ENCODE data around the gene ECD. TPM values are rescaled to one million over a fixed set of nuclear protein-coding genes. Genes with fewer than 3 reads are reported as not detected.
A peak's percentile ranks its signal among the peaks of the same experiment; 100 is the strongest.

ECD gene
- total RNA-seq, 4 donors from 2014 or later: 11.0 to 22.8 (median 18.6) TPM

DNA sequence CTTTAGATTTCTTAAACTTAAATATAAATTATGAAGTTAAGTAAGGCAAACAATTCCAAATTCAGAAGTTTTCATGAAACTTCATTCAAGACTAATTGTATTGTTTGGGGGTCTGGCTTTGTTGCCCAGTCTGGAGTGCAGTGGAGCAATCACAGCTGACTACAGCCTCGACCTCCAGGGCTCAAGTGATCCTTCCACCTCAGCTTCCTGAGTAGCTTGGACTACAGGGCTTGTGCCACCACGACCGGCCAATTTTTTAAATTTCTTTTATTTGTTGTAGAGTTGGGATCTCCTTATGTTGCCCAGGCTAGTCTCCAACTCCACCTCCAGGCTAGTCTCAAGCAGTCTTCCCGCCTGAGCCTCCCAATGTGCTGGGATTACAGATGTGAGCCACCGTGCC is 83.6 kb downstream of the ECD start:
- in situ Hi-C loops (cut with MboI; ENCODE audit: low sequenced_read_pairs in 4 of 4): no loop called here
- Histone ChIP-seq H3K27ac (peak overlapping the region in 2 of 4 donors; percentile 23 to 45), H3K4me3 (no peak overlapping the region), H3K27me3 (no peaks in the 10 kb centered on the region), H3K4me1 (peaks cover 44 to 46% of the 10 kb centered on the region in 2 donors), H3K9me3 (no peaks in the 10 kb centered on the region), H3K36me3 (peaks cover 0 to 6% of the 10 kb centered on the region in 2 donors)
- DNase-seq (no peak), ATAC-seq (no peak)
- intact Hi-C loops (cut with DNase I; ENCODE audit: low total_unique reads): no loop called here
- no peak for TF ChIP-seq POLR2A (IDR thresholded peaks at IDR 0.05)
- TF ChIP-seq, protein P1, sequence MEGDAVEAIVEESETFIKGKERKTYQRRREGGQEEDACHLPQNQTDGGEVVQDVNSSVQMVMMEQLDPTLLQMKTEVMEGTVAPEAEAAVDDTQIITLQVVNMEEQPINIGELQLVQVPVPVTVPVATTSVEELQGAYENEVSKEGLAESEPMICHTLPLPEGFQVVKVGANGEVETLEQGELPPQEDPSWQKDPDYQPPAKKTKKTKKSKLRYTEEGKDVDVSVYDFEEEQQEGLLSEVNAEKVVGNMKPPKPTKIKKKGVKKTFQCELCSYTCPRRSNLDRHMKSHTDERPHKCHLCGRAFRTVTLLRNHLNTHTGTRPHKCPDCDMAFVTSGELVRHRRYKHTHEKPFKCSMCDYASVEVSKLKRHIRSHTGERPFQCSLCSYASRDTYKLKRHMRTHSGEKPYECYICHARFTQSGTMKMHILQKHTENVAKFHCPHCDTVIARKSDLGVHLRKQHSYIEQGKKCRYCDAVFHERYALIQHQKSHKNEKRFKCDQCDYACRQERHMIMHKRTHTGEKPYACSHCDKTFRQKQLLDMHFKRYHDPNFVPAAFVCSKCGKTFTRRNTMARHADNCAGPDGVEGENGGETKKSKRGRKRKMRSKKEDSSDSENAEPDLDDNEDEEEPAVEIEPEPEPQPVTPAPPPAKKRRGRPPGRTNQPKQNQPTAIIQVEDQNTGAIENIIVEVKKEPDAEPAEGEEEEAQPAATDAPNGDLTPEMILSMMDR (IDR thresholded peaks at IDR 0.05 in 4 of 5, conservative IDR thresholded peaks at IDR 0.05 in 1 of 5): no peak

Other genes starting within 250 kb of the ECD start
- not detected for gene PLA2G12B, start 213.2 kb downstream of the ECD start, total RNA-seq
- gene P4HA1, start 71.1 kb downstream of the ECD start, total RNA-seq: 100 to 1,000 TPM in 3 of 4 donors, 10 to 100 TPM in 1; 65.3 to 348 (median 217) TPM
- gene NUDT13, start 57.6 kb downstream of the ECD start, total RNA-seq: 1 to 10 TPM; 1.7 to 5.3 (median 2.0) TPM
- 1 to 10 TPM; 2.2 to 6.9 (median 5.6) TPM for gene FAM149B1, start 111 bp upstream of the ECD start, total RNA-seq
- 10 to 100 TPM in 1 of 4 donors, 1 to 10 TPM in 3; 7.2 to 10.0 (median 8.9) TPM for gene DNAJC9, start 79.2 kb upstream of the ECD start, total RNA-seq
- gene MRPS16, start 84.6 kb upstream of the ECD start, total RNA-seq: 100 to 1,000 TPM in 1 of 4 donors, 10 to 100 TPM in 3; 73.2 to 104 (median 79.6) TPM
- 1 to 10 TPM in 2 of 4 donors, under 1 TPM in 2; 0.20 to 1.8 (median 1.1) TPM for gene CFAP70, start 190.9 kb upstream of the ECD start, total RNA-seq
- 100 to 1,000 TPM; 169 to 203 (median 186) TPM for gene ANXA7, start 246.1 kb upstream of the ECD start, total RNA-seq